Skin epidermis (tissue), 12 donors: Measurements from ENCODE around the gene CTNNA1.

Experiments used
- H3K27ac ChIP-seq, 21 experiments: fragments of 200-600 bp; sonication (generic) in 11 of 21; one replicate each; pipeline ENCODE4 v1.5.0; 2020; ENCODE audit warnings: mild to moderate bottlenecking in 3 of 21, inconsistent platforms in 2 of 21, moderate library complexity in 2 of 21
- H3K4me3 ChIP-seq, 7 experiments: fragments of 200-600 bp; sonication (generic) in 2 of 7; one replicate each; pipeline ENCODE4 v1.5.0; 2020; ENCODE audit warnings: inconsistent platforms in 2 of 7, mild to moderate bottlenecking in 2 of 7, moderate library complexity in 1 of 7

Gene CTNNA1

GRCh38 chr5:138876811-138877210 lies 123.6 kb downstream of the CTNNA1 start:
- no peak overlapping the region for H3K27ac ChIP-seq
- H3K4me3 ChIP-seq, result no peak overlapping the region

- Histone ChIP-seq H3K4me3 (no peak overlapping the region), H3K27ac (no peak overlapping the region)
These were observed 125.4 kb downstream of the CTNNA1 start for GRCh38 chr5:138878437-138879235.

- no peak overlapping the region for H3K27ac ChIP-seq
These were observed 130.0 kb downstream of the CTNNA1 start for GRCh38 chr5:138883211-138883610.

GRCh38 chr5:138884094-138884493 lies 130.9 kb downstream of the CTNNA1 start:
- no peak overlapping the region for H3K4me3 ChIP-seq
- H3K27ac ChIP-seq, result no peak overlapping the region

More at GRCh38 chr5:138883211-138883610, 130.0 kb downstream of the CTNNA1 start:
- H3K4me3 ChIP-seq, result no peak overlapping the region

GRCh38 chr5:138884554-138884953 lies 131.3 kb downstream of the CTNNA1 start:
- H3K4me3 ChIP-seq, result no peak overlapping the region
- no peak overlapping the region for H3K27ac ChIP-seq

GRCh38 chr5:138889994-138890393 lies 136.8 kb downstream of the CTNNA1 start:
- Histone ChIP-seq H3K4me3 (no peak overlapping the region), H3K27ac (no peak overlapping the region)

- Histone ChIP-seq H3K27ac (no peak overlapping the region), H3K4me3 (no peak overlapping the region)
These were observed 137.4 kb downstream of the CTNNA1 start for GRCh38 chr5:138890644-138891043.

- Histone ChIP-seq H3K27ac (no peak overlapping the region), H3K4me3 (no peak overlapping the region)
These were observed 142.7 kb downstream of the CTNNA1 start for GRCh38 chr5:138895918-138896317.

- Histone ChIP-seq H3K27ac (no peak overlapping the region), H3K4me3 (no peak overlapping the region)
These were observed 145.1 kb downstream of the CTNNA1 start for GRCh38 chr5:138898299-138898698.

GRCh38 chr5:138898742-138899141 lies 145.5 kb downstream of the CTNNA1 start:
- H3K27ac ChIP-seq, result no peak overlapping the region
- H3K4me3 ChIP-seq, result no peak overlapping the region

- H3K27ac ChIP-seq, result peak overlapping the region in 3 of 21 experiments; percentile 3 to 25 (median 12)
- no peak overlapping the region for H3K4me3 ChIP-seq
These were observed 147.2 kb downstream of the CTNNA1 start for GRCh38 chr5:138900281-138900965.

GRCh38 chr5:138901716-138902115 lies 148.5 kb downstream of the CTNNA1 start:
- H3K27ac ChIP-seq, result peak overlapping the region in 1 of 21 experiments; percentile 25
- no peak overlapping the region for H3K4me3 ChIP-seq

- H3K27ac ChIP-seq, result no peak overlapping the region
- no peak overlapping the region for H3K4me3 ChIP-seq
These were observed 150.0 kb downstream of the CTNNA1 start for GRCh38 chr5:138903130-138903775.

GRCh38 chr5:138905541-138905940 lies 152.3 kb downstream of the CTNNA1 start:
- H3K4me3 ChIP-seq, result no peak overlapping the region
- H3K27ac ChIP-seq, result no peak overlapping the region

- H3K4me3 ChIP-seq, result no peak overlapping the region
- peak overlapping the region in 1 of 21 experiments; percentile 2 for H3K27ac ChIP-seq
These were observed 156.5 kb downstream of the CTNNA1 start for GRCh38 chr5:138909734-138910133.

GRCh38 chr5:138910546-138911185 lies 157.4 kb downstream of the CTNNA1 start:
- H3K27ac ChIP-seq, result peak overlapping the region in 1 of 21 experiments; percentile 10

GRCh38 chr5:138911441-138911840 lies 158.2 kb downstream of the CTNNA1 start:
- peak overlapping the region in 1 of 21 experiments; percentile 10 for H3K27ac ChIP-seq
- H3K4me3 ChIP-seq, result no peak overlapping the region

More at GRCh38 chr5:138910546-138911185, 157.4 kb downstream of the CTNNA1 start:
- no peak overlapping the region for H3K4me3 ChIP-seq

- no peak overlapping the region for H3K27ac ChIP-seq
- no peak overlapping the region for H3K4me3 ChIP-seq
These were observed 158.9 kb downstream of the CTNNA1 start for GRCh38 chr5:138912093-138912492.

- no peak overlapping the region for H3K27ac ChIP-seq
- H3K4me3 ChIP-seq, result no peak overlapping the region
These were observed 160.5 kb downstream of the CTNNA1 start for GRCh38 chr5:138913773-138914172.

GRCh38 chr5:138914338-138914737 lies 161.1 kb downstream of the CTNNA1 start:
- Histone ChIP-seq H3K4me3 (no peak overlapping the region), H3K27ac (no peak overlapping the region)
